Panc1 (cell line): Measurements from ENCODE around the gene PHKB. TPM values are rescaled to one million over a fixed set of nuclear protein-coding genes. Genes with fewer than 3 reads are reported as not detected.

Source experiments
- ATAC-seq: fragments of 200-7000 bp; cut with Tn5 transposase; 2 replicates; pipeline ENCODE4 v1.9.1; 2020; ENCODE audit warnings: mild to moderate bottlenecking, moderate library complexity
- BruUV-seq: library from RNA; stranded (reverse); fragments of 400-500 nt; replicated peaks from 2 replicates; lab custom pipeline; 2021; lab: Mats Ljungman, UMichigan
- CTCF ChIA-PET: fragments of 300-600 bp; sonication (Branson Sonifier 250); formaldehyde crosslinking; loops from one replicate; lab custom pipeline; 2022; ENCODE audit warnings: antibody characterized with exemption; lab: Charles Lee
- POLR2A ChIA-PET: fragments of 300-600 bp; sonication (Branson Sonifier 250); formaldehyde crosslinking; loops from one replicate; lab custom pipeline; 2022; ENCODE audit warnings: antibody characterized with exemption; lab: Charles Lee
- DNase-seq: peaks from one replicate; pipeline ENCODE4 v3.0.0-alpha.2; 2010; ENCODE audit warnings: low read depth, low spot score
- H3K27ac ChIP-seq: 2 replicates; pipeline ENCODE4 v1.5.1; 2011; ENCODE audit warnings: mild to moderate bottlenecking, low read length, inconsistent platforms
- H3K27me3 ChIP-seq: fragments of 200-500 bp; sonication (Bioruptor generic); 2 replicates; pipeline ENCODE4 v1.6.0; 2014; ENCODE audit warnings: low read length, inconsistent platforms; ENCODE audit not compliant: control insufficient read depth, insufficient read depth
- H3K36me3 ChIP-seq: fragments of 200-500 bp; sonication (Bioruptor generic); 2 replicates; pipeline ENCODE4 v1.5.1; 2014; ENCODE audit warnings: inconsistent platforms, mild to moderate bottlenecking, low read length, moderate library complexity; ENCODE audit not compliant: control insufficient read depth, insufficient read depth
- H3K4me1 ChIP-seq: 2 replicates; pipeline ENCODE4 v1.5.1; 2011; ENCODE audit warnings: inconsistent platforms, mild to moderate bottlenecking, low read length, moderate library complexity; ENCODE audit not compliant: control insufficient read depth, insufficient read depth
- H3K4me3 ChIP-seq, 2 experiments: 2 replicates each; pipeline ENCODE4 v1.5.1; 2011 to 2012; ENCODE audit warnings: low read depth in 2 of 2, low read length in 2 of 2, mild to moderate bottlenecking in 2 of 2, inconsistent platforms in 1 of 2, moderate library complexity in 1 of 2
- H3K9me3 ChIP-seq: fragments of 200-500 bp; sonication (Bioruptor generic); 2 replicates; pipeline ENCODE4 v1.5.1; 2014; ENCODE audit warnings: low read depth, mild to moderate bottlenecking, inconsistent platforms, low read length, moderate library complexity; ENCODE audit not compliant: control insufficient read depth, insufficient read depth
- POLR2AphosphoS5 ChIP-seq: IDR thresholded peaks from 2 replicates; pipeline ENCODE4 v1.6.1; 2012; ENCODE audit warnings: mild to moderate bottlenecking, low read depth, low read length, moderate library complexity
- SIN3A ChIP-seq: IDR thresholded peaks from 2 replicates; pipeline ENCODE4 v1.6.1; 2012; ENCODE audit warnings: low read depth, mild to moderate bottlenecking, low read length, moderate library complexity, borderline replicate concordance; ENCODE audit not compliant: insufficient read depth
- TCF7L2 ChIP-seq: IDR thresholded peaks from 2 replicates; pipeline ENCODE4 v1.6.1; 2011; ENCODE audit warnings: mild to moderate bottlenecking, low read depth, low read length, inconsistent platforms
- in situ Hi-C: cut with HindIII; loops from 2 replicates; pipeline ENCODE4 v1.10.0; 2016; ENCODE audit warnings: low sequenced_read_pairs, low pct_unique_long_range_greater_than_20kb
- intact Hi-C: fragments of 100-400 bp; cut with micrococcal nuclease; formaldehyde crosslinking; loops from one replicate; pipeline ENCODE4 v1.10.0; 2022; ENCODE audit not compliant: unreplicated experiment
- total RNA-seq: library from RNA; stranded (reverse); gene quantifications from one replicate; pipeline ENCODE4 v1.2.1, GENCODE V29; 2021; ENCODE audit not compliant: unreplicated experiment
- TF ChIP-seq, protein P1 (sequence below), 2 experiments: IDR thresholded peaks; 2 replicates each; pipeline ENCODE4 v1.6.1; 2011 to 2012; ENCODE audit warnings: low read depth in 2 of 2, control low read depth in 1 of 2, low read length in 1 of 2, mild to moderate bottlenecking in 1 of 2, moderate library complexity in 1 of 2; ENCODE audit not compliant: insufficient read depth in 1 of 2
- TF ChIP-seq, protein P2 (sequence below): fragments of 450-650 bp; IDR thresholded peaks from 2 replicates; pipeline ENCODE4 v1.5.1; 2017; ENCODE audit warnings: mild to moderate bottlenecking

PHKB gene
- total RNA-seq, 1 experiment from 2014 or later: 29.5 TPM

- ATAC-seq (no peak), DNase-seq (no peak)
- Histone ChIP-seq H3K9me3 (no peaks in the 10 kb centered on the region), H3K27ac (no peak overlapping the region), H3K27me3 (no peaks in the 10 kb centered on the region), H3K36me3 (no peaks in the 10 kb centered on the region; the same call in 1 of the 2 replicates), H3K4me1 (no peaks in the 10 kb centered on the region), H3K4me3 (no peak overlapping the region)
- in situ Hi-C loops (no loop called here), intact Hi-C loops (no loop called here)
- no TSS peak for BruUV-seq
- POLR2A ChIA-PET: no interaction called here
- CTCF ChIA-PET: no interaction called here
- TF ChIP-seq POLR2AphosphoS5 (no peak), SIN3A (no peak), TCF7L2 (no peak)
- TF ChIP-seq, protein P1, sequence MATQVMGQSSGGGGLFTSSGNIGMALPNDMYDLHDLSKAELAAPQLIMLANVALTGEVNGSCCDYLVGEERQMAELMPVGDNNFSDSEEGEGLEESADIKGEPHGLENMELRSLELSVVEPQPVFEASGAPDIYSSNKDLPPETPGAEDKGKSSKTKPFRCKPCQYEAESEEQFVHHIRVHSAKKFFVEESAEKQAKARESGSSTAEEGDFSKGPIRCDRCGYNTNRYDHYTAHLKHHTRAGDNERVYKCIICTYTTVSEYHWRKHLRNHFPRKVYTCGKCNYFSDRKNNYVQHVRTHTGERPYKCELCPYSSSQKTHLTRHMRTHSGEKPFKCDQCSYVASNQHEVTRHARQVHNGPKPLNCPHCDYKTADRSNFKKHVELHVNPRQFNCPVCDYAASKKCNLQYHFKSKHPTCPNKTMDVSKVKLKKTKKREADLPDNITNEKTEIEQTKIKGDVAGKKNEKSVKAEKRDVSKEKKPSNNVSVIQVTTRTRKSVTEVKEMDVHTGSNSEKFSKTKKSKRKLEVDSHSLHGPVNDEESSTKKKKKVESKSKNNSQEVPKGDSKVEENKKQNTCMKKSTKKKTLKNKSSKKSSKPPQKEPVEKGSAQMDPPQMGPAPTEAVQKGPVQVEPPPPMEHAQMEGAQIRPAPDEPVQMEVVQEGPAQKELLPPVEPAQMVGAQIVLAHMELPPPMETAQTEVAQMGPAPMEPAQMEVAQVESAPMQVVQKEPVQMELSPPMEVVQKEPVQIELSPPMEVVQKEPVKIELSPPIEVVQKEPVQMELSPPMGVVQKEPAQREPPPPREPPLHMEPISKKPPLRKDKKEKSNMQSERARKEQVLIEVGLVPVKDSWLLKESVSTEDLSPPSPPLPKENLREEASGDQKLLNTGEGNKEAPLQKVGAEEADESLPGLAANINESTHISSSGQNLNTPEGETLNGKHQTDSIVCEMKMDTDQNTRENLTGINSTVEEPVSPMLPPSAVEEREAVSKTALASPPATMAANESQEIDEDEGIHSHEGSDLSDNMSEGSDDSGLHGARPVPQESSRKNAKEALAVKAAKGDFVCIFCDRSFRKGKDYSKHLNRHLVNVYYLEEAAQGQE (IDR thresholded peaks at IDR 0.05; ENCODE audit: insufficient read depth in 1 of 2, low read depth in 2 of 2, low read length in 1 of 2): no peak
- TF ChIP-seq, protein P2, sequence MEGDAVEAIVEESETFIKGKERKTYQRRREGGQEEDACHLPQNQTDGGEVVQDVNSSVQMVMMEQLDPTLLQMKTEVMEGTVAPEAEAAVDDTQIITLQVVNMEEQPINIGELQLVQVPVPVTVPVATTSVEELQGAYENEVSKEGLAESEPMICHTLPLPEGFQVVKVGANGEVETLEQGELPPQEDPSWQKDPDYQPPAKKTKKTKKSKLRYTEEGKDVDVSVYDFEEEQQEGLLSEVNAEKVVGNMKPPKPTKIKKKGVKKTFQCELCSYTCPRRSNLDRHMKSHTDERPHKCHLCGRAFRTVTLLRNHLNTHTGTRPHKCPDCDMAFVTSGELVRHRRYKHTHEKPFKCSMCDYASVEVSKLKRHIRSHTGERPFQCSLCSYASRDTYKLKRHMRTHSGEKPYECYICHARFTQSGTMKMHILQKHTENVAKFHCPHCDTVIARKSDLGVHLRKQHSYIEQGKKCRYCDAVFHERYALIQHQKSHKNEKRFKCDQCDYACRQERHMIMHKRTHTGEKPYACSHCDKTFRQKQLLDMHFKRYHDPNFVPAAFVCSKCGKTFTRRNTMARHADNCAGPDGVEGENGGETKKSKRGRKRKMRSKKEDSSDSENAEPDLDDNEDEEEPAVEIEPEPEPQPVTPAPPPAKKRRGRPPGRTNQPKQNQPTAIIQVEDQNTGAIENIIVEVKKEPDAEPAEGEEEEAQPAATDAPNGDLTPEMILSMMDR: no peak
Observed at GRCh38 chr16:47634727-47635126, 173.6 kb downstream of the PHKB start.

- H3K36me3 ChIP-seq: no peaks in the 10 kb centered on the region; the same call in 1 of the 2 replicates
- DNase-seq: no peak
- no peak overlapping the region for H3K4me3 ChIP-seq
- TF ChIP-seq POLR2AphosphoS5: no peak
- TF ChIP-seq SIN3A: no peak
- TF ChIP-seq, protein P1 (IDR thresholded peaks at IDR 0.05; ENCODE audit: insufficient read depth in 1 of 2, low read depth in 2 of 2, low read length in 1 of 2): no peak
- TF ChIP-seq, protein P2: no peak
- no peak for TF ChIP-seq TCF7L2
- H3K27ac ChIP-seq: no peak overlapping the region
- H3K27me3 ChIP-seq: no peaks in the 10 kb centered on the region
- H3K4me1 ChIP-seq: no peaks in the 10 kb centered on the region
- BruUV-seq: no TSS peak
- ATAC-seq: no peak
- in situ Hi-C loops: no loop called here
- no peaks in the 10 kb centered on the region for H3K9me3 ChIP-seq
- ChIA-PET CTCF (no interaction called here), POLR2A (no interaction called here)
- intact Hi-C loops: no loop called here
Observed at GRCh38 chr16:47636501-47637099, 175.5 kb downstream of the PHKB start.
